GM12891 (cell line): ENCODE measurements around the gene MRPL4.
"Not testable (repeated sequence)": the region's sequence is repeated elsewhere in the genome, so short reads cannot be mapped to it uniquely, and the experiment has no call there.

Source experiments
- DNase-seq: peaks from one replicate; pipeline ENCODE4 v3.0.0; 2011; ENCODE audit warnings: low spot score; ENCODE audit not compliant: insufficient read length
- FAIRE-seq: peaks from 2 replicates; lab custom pipeline; 2011; peaks lifted over from hg19 to GRCh38; lab: Jason Lieb, UNC
- PAX5 ChIP-seq: IDR thresholded peaks from 2 replicates; pipeline ENCODE4 v1.6.1; 2011; ENCODE audit warnings: low read length, moderate library complexity, mild to moderate bottlenecking; ENCODE audit not compliant: insufficient read depth, severe bottlenecking
- POLR2A ChIP-seq: IDR thresholded peaks from 2 replicates; pipeline ENCODE4 v1.6.1; 2011; ENCODE audit warnings: low read depth, low read length, control low read depth
- POLR2AphosphoS5 ChIP-seq: IDR thresholded peaks from 2 replicates; pipeline ENCODE4 v1.6.1; 2011; ENCODE audit warnings: low read depth, low read length, control low read depth
- POU2F2 ChIP-seq: IDR thresholded peaks from 2 replicates; pipeline ENCODE4 v1.6.1; 2011; ENCODE audit warnings: low read depth, mild to moderate bottlenecking, control low read depth, low read length, moderate library complexity
- SPI1 ChIP-seq: IDR thresholded peaks from 2 replicates; pipeline ENCODE4 v1.6.1; 2011; ENCODE audit warnings: low read depth, low read length, control low read depth
- TAF1 ChIP-seq: IDR thresholded peaks from 2 replicates; pipeline ENCODE4 v1.6.1; 2011; ENCODE audit warnings: low read depth, low read length, control low read depth

Gene MRPL4

DNA sequence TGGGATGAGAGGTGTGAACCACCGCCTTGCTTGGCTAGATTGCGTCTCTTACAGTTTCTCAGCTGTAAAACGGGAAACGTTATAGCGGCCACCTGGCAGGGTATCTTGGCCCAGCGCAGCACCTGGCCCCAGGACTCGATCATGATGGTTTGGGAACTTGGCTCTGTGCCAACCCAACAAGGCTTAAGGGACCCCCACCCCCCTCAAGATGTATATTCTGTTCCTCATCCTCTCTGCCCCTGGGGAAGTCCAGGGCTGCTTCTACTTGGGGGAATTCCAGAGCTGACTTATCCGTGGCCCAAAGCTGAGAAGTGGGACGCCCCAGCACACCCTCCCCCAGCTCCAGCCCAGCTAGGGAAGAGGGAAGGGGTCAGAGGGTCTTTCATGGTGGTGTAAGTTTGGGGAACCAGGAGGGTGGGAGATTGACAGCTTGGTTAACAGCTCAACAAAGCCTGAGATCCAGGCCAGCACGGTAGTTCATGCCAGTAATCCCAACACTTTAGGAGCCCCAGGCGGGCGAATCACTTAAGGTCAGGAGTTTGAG is 19.6 kb downstream of the MRPL4 start:
- DNase-seq (no peak), FAIRE-seq (peak; percentile 75)
- TF ChIP-seq SPI1 (peak; percentile 68), POLR2A (peak; percentile 38; the same call in 1 of the 2 replicates), PAX5 (no peak), POU2F2 (peak; percentile 53; the same call in 1 of the 2 replicates)

DNA sequence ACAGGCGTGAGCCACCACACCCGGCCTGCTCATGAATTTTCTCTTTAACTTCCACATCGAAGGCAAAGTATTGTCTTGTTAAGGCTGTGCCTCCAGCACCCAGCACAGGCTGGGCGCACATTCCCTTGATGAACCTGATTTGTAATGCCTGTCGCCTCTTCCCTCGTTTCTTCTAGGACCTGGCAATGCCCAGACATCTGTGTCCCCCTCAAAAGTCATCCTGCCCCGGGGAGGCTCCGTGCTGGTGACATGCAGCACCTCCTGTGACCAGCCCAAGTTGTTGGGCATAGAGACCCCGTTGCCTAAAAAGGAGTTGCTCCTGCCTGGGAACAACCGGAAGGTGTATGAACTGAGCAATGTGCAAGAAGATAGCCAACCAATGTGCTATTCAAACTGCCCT is 22.6 kb downstream of the MRPL4 start:
- TF ChIP-seq POLR2AphosphoS5: peak; percentile 44; the same call in 1 of the 2 replicates
- TF ChIP-seq SPI1: no peak
- no peak for TF ChIP-seq PAX5
- TF ChIP-seq TAF1: no peak
- FAIRE-seq (no peak), DNase-seq (no peak)

DNA sequence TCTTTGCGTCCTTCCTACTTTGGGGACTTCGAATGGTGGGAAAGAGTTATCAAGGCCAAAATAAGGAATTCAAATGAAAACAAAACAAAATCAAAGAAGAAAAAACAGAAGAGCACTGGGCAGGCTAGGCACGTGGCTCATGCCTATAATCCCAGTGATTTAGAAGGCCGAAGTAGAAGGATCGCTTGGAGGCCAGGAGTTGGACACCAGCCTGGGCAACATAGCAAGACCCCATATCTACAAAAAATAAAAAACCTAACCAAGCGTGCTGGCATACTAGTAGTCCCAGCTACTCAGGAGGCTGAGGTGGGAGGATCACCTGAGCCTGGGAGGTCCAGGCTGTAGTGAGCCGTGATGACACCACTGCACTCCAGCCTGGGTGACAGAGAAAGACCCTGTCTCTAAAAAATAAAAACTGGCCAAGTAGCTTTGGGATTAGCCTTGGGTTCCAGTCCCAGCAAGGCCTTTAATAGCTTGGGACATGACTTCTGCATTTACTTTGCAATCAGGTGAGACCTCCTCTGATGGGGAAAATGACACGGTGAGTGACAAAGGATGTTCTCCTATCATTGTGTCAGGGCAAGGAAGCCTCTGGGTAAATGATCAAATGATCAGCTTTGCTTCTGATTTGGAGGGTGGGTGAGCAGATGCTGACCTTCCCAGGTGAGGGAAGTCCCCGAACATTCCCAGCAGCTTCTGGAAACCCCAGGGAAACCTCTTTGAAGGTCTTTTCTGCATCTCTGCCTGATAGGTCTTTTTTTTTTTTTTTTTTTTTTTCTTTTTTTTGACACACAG is 26.0 kb downstream of the MRPL4 start:
- TF ChIP-seq POU2F2 (no peak), POLR2AphosphoS5 (no peak), POLR2A (no peak), SPI1 (no peak), TAF1 (no peak), PAX5 (no peak)
- DNase-seq (no peak), FAIRE-seq (no peak)

DNA sequence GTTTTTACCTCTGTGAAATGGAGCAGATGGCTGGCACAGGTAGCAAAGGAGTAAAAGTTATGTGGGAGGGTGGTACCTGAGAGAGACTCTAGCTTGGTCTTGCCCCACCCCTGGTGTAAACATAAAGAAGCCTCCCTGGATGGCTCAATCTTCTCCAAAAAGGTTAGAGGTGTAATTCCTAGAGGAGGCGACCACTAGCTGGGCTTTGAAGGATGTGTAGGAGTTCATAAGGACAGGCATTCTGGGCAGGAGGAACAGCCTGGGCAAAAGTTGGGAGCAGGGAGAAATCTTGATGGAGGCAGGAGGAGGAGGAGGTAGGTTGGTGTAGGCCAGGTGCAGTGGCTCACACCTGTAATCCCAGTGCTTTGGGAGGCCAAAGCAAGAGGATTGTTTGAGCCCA is 26.9 kb downstream of the MRPL4 start:
- TF ChIP-seq POLR2A (no peak; the same call in 1 of the 2 replicates), POLR2AphosphoS5 (peak; percentile 50; the same call in 1 of the 2 replicates)
- DNase-seq: no peak
- FAIRE-seq: no peak

DNA sequence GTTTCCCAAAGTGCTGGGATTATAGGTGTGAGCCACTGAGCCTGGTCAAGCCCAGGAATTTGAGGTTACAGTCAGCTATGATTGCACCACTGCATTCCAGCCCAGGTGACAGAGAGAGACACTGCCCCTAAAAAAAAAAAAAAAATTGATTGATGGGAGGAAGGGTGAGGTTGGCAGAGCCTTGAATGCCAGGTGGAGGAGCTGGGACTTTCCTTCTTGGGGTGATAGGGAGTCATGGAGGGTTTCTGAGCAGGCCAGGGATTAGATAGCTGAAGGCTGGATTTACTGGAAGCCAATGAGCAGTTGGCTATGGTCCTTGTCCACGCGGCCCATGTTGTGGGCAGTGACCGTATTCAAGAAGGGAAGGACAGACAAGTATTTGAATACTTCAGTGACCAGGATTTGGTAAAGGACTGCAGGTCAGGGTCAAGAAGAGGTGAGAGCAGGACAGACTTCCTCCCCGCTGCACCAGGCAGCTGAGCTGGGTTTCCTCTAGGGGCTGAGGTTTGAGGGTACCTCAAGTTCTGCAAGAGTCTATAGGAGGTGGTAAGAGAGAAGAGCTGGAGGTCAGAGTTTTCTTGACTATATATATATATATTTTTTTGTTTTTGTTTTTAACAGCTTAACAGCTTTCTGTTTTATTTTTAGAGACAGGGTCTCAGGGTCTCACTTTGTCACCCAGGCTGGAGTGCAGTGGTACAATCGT is 27.9 kb downstream of the MRPL4 start:
- TF ChIP-seq PAX5: no peak
- no peak for TF ChIP-seq POLR2AphosphoS5
- no peak for TF ChIP-seq SPI1
- no peak for TF ChIP-seq POU2F2
- TF ChIP-seq POLR2A: no peak
- TF ChIP-seq TAF1: no peak
- FAIRE-seq: peak; percentile 9
- no peak for DNase-seq

DNA sequence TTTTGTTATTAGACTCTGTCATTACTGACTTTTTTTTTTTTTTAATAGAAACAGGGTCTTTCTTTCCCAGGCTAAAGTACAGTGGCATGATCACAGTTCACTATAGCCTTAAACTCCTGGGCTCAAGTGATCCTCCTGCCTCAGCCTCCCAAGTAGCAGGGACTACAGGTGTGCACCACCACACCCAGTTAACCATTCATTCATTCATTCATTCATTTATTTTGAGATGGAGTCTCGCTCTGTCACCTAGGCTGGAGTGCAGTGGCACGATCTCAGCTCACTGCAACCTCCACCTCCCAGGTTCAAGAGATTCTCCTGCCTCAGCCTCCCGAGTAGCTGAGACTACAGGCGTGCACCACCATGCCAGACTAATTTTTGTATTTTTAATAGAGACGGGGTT is 30.0 kb downstream of the MRPL4 start:
- not testable (repeated sequence) for DNase-seq, FAIRE-seq

DNA sequence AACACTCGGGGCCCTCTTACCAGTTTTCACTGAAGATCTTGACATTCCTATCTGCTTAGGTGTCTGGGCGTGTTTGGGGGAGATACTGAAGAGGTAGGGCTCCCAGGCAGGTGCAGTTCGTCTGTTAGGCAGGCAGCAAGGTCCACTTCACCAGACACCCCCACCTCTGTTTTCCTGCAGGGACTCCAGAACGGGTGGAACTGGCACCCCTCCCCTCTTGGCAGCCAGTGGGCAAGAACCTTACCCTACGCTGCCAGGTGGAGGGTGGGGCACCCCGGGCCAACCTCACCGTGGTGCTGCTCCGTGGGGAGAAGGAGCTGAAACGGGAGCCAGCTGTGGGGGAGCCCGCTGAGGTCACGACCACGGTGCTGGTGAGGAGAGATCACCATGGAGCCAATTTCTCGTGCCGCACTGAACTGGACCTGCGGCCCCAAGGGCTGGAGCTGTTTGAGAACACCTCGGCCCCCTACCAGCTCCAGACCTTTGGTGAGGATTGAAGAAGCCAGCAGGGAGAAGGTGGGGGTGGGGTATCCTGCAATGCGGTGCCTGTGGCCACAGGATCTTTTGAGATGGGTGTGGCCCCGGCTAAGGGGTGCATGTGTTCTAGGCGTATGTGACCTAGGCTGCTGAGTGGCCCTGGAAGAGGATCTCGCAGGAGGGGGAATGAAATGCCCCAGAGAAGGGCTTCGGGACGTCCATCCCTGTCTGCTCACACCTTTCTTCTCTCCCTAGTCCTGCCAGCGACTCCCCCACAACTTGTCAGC is 31.5 kb downstream of the MRPL4 start:
- DNase-seq (no peak), FAIRE-seq (no peak)
- TF ChIP-seq POLR2A: peak; percentile 24
- no peak for TF ChIP-seq SPI1

DNA sequence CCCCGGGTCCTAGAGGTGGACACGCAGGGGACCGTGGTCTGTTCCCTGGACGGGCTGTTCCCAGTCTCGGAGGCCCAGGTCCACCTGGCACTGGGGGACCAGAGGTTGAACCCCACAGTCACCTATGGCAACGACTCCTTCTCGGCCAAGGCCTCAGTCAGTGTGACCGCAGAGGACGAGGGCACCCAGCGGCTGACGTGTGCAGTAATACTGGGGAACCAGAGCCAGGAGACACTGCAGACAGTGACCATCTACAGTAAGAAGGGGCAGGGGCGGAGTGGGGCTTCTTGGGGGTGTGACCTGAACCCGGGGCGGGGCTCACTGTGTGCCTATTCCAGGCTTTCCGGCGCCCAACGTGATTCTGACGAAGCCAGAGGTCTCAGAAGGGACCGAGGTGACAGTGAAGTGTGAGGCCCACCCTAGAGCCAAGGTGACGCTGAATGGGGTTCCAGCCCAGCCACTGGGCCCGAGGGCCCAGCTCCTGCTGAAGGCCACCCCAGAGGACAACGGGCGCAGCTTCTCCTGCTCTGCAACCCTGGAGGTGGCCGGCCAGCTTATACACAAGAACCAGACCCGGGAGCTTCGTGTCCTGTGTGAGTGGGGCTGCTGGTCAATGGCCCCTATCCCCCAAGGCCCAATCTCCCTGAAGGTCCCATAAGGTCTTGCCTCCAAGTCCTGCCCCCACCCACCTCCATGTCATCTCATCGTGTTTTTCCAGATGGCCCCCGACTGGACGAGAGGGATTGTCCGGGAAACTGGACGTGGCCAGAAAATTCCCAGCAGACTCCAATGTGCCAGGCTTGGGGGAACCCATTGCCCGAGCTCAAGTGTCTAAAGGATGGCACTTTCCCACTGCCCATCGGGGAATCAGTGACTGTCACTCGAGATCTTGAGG is 32.3 kb downstream of the MRPL4 start:
- DNase-seq (no peak), FAIRE-seq (no peak)
- TF ChIP-seq POLR2A: no peak; the same call in 1 of the 2 replicates
- TF ChIP-seq SPI1: no peak
- TF ChIP-seq PAX5: no peak
- TF ChIP-seq TAF1: no peak
- TF ChIP-seq POLR2AphosphoS5: peak; percentile 38; the same call in 1 of the 2 replicates
- no peak for TF ChIP-seq POU2F2

DNA sequence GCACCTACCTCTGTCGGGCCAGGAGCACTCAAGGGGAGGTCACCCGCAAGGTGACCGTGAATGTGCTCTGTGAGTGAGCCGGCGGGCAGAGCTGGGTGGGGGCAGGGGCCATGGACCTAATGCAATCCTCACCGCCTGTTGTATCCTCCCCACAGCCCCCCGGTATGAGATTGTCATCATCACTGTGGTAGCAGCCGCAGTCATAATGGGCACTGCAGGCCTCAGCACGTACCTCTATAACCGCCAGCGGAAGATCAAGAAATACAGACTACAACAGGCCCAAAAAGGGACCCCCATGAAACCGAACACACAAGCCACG is 32.9 kb downstream of the MRPL4 start:
- no peak for DNase-seq
- no peak for TF ChIP-seq TAF1
- no peak for TF ChIP-seq POLR2AphosphoS5
- no peak for TF ChIP-seq POLR2A
- TF ChIP-seq PAX5: no peak
- TF ChIP-seq SPI1: no peak
- TF ChIP-seq POU2F2: no peak
- no peak for FAIRE-seq
